GM10847 (cell line): ENCODE data around the gene GPD1.

Experiments used
- POLR2A ChIP-seq: IDR thresholded peaks from 2 replicates; pipeline ENCODE4 v1.6.1; 2011; ENCODE audit not compliant: insufficient read length; ENCODE audit errors: extremely low read depth

The GPD1 gene

GRCh38 chr12:50069069-50069468, 34.7 kb upstream of the GPD1 start:
- no peak for TF ChIP-seq POLR2A

GRCh38 chr12:50069539-50069938, 34.3 kb upstream of the GPD1 start:
- TF ChIP-seq POLR2A: no peak

GRCh38 chr12:50070314-50071060, 33.3 kb upstream of the GPD1 start:
- no peak for TF ChIP-seq POLR2A

- TF ChIP-seq POLR2A: no peak
These were observed 31.5 kb upstream of the GPD1 start for GRCh38 chr12:50072198-50072907.

GRCh38 chr12:50073206-50073605, 30.6 kb upstream of the GPD1 start:
- no peak for TF ChIP-seq POLR2A

GRCh38 chr12:50073712-50074111, 30.1 kb upstream of the GPD1 start:
- TF ChIP-seq POLR2A: no peak

- no peak for TF ChIP-seq POLR2A
These were observed 28.6 kb upstream of the GPD1 start for GRCh38 chr12:50074936-50075807.

- no peak for TF ChIP-seq POLR2A
These were observed 28.0 kb upstream of the GPD1 start for GRCh38 chr12:50075808-50076170.

- no peak for TF ChIP-seq POLR2A
These were observed 26.7 kb upstream of the GPD1 start for GRCh38 chr12:50077099-50077498.

GRCh38 chr12:50078281-50078680, 25.5 kb upstream of the GPD1 start:
- no peak for TF ChIP-seq POLR2A

GRCh38 chr12:50079771-50080170, 24.0 kb upstream of the GPD1 start:
- TF ChIP-seq POLR2A: no peak

GRCh38 chr12:50081096-50081808, 22.6 kb upstream of the GPD1 start:
- no peak for TF ChIP-seq POLR2A

GRCh38 chr12:50082644-50083043, 21.2 kb upstream of the GPD1 start:
- TF ChIP-seq POLR2A: no peak

GRCh38 chr12:50083301-50083700, 20.5 kb upstream of the GPD1 start:
- TF ChIP-seq POLR2A: no peak
